Measurements from ENCODE around the gene SLC38A5.
"Not testable (repeated sequence)": the region's sequence is repeated elsewhere in the genome, so short reads cannot be mapped to it uniquely, and the experiment has no call there.

The SLC38A5 gene

GRCh38 chrX:48467281-48467761, 2.7 kb downstream of the SLC38A5 start:
- DNase-seq, result no peak

GRCh38 chrX:48466696-48467095, 3.4 kb downstream of the SLC38A5 start:
- DNase-seq, result peak; percentile 49

- DNase-seq, result no peak
These were observed 4.6 kb downstream of the SLC38A5 start for GRCh38 chrX:48465336-48465933.

GRCh38 chrX:48461830-48462229, 8.2 kb downstream of the SLC38A5 start:
- DNase-seq, result no peak

GRCh38 chrX:48460606-48461005, 9.5 kb downstream of the SLC38A5 start:
- DNase-seq, result no peak

GRCh38 chrX:48460031-48460430, 10.0 kb downstream of the SLC38A5 start:
- DNase-seq, result no peak

- DNase-seq, result no peak
These were observed 10.6 kb downstream of the SLC38A5 start for GRCh38 chrX:48459483-48459882.

GRCh38 chrX:48458711-48459110, 11.3 kb downstream of the SLC38A5 start:
- DNase-seq, result no peak

GRCh38 chrX:48456628-48457331, 13.3 kb downstream of the SLC38A5 start:
- no peak for DNase-seq

GRCh38 chrX:48451708-48452107, 18.4 kb downstream of the SLC38A5 start:
- no peak for DNase-seq

- no peak for DNase-seq
These were observed 20.0 kb downstream of the SLC38A5 start for GRCh38 chrX:48450076-48450475.

- not testable (repeated sequence) for DNase-seq
These were observed 22.9 kb downstream of the SLC38A5 start for GRCh38 chrX:48447201-48447600.

GRCh38 chrX:48433713-48434112, 36.3 kb downstream of the SLC38A5 start:
- not testable (repeated sequence) for DNase-seq

- not testable (repeated sequence) for DNase-seq
These were observed 39.9 kb downstream of the SLC38A5 start for GRCh38 chrX:48430166-48430565.

- DNase-seq, result not testable (repeated sequence)
These were observed 40.5 kb downstream of the SLC38A5 start for GRCh38 chrX:48429606-48430005.

GRCh38 chrX:48427027-48427716, 42.9 kb downstream of the SLC38A5 start:
- not testable (repeated sequence) for DNase-seq

- not testable (repeated sequence) for DNase-seq
These were observed 58.2 kb downstream of the SLC38A5 start, which contains the start of gene SSX4B for GRCh38 chrX:48411860-48412259. Gene SSX4B, minus strand, starts transcription at chrX:48411960. Its CDS starts 588 bp downstream, at chrX:48411372.
